Inferior parietal cortex (tissue), 1 donor: ENCODE results near the gene DECR2.

Experiments
- DNase-seq: peaks from one replicate; pipeline ENCODE4 v3.0.0-alpha.2; 2016; ENCODE audit errors: extremely low spot score

The DECR2 gene

DNA sequence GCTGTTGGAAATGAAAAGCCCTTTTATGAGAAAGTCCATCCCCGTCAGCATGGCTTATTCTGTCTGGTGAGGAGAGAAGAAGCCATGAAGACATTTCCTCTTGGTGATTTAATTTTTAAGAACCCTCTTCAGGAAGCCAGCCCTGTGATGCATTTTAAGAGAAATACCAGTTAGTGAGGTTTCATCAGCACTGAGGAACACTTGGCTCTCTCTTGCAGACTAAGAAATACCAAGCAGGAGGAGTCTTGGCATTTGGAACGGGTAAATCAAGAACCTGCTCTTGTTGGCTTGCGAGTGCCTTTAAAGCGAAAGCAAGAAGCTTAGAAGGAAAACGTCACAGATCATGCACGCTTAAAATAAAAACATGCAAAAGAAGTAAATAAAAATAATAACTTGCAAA is 41.3 kb downstream of the DECR2 start:
- DNase-seq = no peak

DNA sequence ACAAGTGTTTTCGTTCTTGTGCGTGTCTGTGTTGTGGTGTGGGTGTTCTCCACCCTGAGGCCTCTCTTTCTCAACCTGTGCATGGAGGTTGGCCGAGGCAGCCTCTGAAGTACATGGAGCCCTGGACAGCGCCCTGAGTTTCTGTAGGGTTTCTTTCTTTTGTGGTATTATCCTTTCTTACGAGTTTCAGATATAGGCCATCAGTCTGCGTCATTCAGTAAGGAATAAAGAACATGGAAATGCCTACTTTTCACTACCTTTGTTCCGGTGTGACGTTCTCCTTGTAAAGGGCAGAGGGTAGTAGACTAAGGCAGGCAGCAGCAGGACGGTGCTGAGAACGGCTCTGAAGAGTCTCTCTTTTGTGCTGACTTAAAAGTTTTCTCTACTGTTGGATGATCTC is 42.3 kb downstream of the DECR2 start:
- no peak for DNase-seq

DNA sequence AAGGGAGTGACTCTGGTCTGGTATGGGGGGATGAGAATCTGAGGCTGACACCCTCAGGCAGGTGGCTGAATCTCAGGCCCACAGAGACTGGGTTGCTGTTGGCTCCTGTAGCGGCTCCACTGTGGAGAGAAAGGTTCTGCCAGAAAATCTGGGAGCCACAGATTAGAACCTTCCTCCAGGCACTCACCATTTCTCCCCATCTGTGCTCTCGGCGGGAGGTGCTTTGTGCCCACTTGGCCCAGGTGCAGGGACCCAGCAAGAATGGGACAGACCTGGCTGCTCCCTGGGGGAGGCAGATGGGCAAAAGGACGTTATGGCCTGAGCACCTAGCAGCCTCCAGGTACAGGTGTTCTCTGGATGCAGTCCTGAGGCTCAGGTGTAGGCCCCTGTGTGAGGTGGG is 43.9 kb downstream of the DECR2 start:
- no peak for DNase-seq

DNA sequence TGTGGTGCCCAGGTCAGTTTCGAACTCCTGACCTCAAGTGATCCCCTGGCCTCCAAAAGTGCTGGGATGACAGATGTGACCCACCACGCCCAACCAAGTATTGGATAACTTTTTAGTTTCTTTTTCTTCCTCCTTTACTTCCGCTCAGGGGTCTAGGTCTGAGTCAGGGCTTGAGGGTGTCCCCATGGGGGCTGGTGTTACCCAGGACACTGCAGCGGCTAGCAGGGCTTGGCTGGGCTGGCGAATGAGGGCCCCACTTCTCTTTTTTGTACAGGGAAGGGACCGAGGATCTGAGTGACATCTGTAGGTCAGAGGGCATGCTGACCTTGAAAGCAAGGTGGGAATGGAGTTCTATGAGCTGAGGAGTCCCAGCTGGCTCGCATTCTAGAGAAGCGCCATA is 48.7 kb downstream of the DECR2 start:
- no peak for DNase-seq

DNA sequence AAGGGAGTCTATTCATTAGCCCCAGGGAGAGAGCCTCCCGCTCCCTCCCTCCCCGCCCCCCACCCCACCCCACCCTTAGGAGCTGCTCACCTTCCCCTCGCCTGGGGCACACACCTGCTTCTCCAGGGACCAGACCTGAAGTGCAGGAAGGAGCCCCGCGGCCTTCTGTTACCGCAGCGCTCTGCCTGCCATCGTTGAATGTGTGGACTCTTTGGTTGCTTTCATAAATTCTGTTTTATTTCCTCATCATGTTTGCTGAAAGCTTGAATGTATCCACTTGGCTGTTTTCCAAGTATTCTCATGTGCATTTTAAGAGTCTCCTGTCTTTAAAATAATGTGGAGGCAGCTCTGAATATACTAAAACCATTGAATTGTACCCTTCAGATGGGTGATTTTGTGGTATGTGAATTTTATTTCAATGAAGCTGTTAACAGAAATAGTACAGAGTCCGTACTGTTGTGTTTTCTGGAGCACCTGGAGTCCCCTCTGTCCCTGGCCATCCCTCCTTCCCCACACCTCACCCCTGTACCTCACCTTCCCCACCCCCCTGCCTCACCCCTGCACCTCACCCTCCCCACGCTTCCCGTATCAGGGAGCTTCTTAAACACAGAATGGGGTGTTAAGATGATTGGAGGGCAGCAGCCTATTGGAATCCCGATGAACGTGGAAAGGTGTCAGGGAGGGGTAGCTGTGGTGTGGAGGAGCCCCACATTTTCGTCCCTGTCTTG is 49.3 kb downstream of the DECR2 start:
- DNase-seq = no peak

DNA sequence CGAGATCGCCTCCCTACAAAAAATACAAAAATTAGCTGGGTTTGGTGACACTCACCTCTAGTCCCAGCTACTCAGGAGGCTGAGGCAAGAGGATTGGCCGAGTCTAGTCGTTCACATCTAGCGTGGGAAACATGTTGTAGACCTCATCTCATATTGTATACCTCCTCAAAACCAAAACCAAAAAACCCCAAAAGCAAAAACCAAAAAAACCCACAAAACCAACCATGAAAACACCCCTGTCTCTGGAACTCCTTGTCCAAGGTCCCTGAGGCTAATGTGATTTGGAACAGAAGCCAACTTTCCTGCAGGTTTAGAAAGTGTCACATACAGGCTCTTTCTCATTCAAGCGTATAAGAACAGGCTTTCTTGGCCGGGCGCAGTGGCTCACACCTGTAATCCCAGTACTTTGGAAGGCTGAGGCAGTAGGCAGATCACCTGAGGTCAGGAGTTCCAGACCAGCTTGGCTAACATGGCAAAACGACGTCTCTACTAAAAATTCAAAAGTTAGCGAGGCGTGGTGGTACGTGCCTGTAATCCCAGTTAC is 52.8 kb downstream of the DECR2 start:
- DNase-seq = no peak

DNA sequence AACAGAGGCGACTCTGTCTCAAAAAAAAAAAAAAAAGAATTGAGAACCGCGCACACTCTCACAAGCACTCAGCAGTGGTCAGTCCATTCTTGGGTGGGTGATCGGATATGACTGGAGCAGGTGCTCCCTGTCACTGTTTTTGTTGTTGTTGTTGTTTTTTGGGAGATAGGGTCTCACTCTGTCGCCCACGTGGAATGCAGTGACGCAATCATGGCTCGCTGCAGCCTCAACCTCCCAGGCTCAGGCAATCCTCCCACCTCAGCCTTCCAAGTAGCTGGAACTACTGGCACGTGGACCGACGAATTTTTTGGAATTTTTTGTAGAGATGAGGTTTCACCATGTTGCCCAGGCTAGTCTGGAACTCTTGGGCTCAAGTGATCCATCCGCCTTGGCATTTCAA is 53.8 kb downstream of the DECR2 start:
- DNase-seq = no peak

DNA sequence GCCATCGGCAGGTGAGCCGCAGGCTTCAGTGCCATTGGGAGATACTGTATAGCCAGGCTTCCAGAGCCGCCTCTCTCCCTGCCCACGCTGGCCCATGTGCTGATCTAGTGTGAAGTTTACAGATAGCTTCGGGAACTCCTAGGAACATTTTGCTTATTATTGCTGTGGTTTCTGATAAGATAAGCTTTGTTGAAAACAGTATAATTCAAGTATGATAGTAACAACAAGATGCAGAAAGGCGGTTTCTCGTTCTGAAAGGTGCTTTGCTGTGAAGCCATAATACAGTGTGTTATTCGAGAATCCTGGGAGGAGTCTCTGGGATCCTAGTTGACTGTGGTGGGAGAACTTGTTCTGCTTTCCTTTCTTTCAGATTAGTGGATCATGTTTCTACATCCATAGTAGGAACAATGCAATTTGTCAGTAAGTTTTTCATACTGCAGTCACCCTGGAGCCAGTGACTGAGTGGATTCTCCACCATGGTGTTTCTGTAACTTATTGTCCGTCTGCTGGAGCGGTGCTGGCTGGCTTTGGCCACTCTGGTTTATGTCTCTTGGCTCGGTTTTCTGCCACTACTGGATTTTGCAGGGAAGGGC is 55.3 kb downstream of the DECR2 start:
- no peak for DNase-seq

DNA sequence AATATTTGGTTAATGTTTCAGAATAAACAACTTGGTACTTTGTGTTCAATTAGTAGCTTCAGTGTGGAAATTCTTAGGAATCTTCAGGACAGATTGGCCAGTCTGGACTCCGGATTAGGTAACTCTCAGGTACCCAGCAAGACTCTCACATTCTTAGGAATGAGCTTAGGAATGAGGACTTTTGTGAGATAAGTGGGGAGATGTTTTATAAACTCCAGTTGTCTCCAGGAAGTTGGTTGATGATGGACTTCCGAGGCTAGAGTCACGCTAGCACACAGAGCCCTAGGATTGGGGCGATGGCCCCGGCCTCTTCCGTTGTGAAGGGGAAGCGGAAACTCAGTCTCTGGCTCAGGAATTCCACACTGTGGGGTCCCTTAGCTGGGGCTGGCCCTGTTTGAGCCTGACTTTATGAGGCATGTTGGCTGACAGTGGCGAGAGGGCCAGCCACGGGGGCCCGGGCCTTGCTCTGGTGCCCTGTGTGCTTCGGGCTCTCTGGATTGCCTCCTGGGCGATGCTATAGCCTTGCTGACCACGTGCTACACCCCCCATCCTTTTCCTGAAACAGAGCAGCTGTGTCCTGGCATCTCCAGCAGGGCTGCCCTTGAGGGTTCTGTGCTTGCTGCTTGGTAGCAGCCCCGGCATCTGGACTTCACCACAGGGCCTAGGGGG is 56.2 kb downstream of the DECR2 start:
- DNase-seq = no peak

DNA sequence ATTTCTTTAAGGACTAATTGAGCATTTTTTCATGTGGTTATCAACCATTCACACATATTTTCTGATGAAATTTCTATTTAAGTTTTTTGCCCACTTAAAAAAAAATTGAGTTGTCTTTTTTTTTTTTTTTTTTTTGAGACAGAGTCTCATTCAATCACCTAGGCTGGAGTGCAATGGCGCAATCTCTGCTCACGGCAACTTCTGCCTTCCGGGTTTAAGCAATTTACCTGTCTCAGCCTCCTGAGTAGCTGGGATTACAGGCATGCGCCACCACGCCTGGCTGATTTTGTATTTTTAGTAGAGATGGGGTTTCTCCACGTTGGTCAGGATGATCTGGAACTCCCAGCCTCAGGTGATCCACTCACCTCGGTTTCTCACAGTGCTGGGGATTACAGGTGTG is 58.1 kb downstream of the DECR2 start:
- DNase-seq = no peak

DNA sequence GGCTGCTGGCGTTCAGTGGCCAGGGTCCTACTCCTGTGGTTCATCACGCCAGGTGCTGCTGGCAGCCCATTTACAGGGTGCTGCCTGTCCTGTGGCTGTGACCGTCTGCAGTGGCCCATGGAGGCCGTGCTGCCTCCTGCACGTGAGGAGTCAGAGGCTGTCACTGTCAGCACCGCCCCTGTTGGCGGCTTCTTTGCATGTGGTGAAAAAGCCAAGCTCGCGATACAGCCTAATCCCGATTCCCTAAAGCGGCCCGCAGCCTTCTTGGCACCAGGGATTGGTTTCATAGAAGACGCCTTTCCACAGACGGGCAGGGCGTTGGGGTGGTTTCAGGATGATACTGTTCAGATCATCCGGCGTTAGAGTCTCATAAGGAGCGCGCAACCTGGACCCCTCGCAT is 59.1 kb downstream of the DECR2 start:
- no peak for DNase-seq
